Left renal pelvis (tissue), 4 donors: Measurements from ENCODE around the gene PLD5. TPM values are rescaled to one million over a fixed set of nuclear protein-coding genes. Genes with fewer than 3 reads are reported as not detected.
"Not testable (repeated sequence)": the region's sequence is repeated elsewhere in the genome, so short reads cannot be mapped to it uniquely, and the experiment has no call there.

Experiments
- DNase-seq, 4 donors: peaks; one replicate each; pipeline ENCODE4 v3.0.0-alpha.2; 2013; ENCODE audit warnings: low read depth in 4 of 4, low spot score in 3 of 4
- polyA plus RNA-seq, 4 donors: library from polyadenylated mRNA; unstranded; fragments of 120-200 nt; gene quantifications; one replicate each; pipeline ENCODE4 v1.2.1, GENCODE V29; 2013; ENCODE audit not compliant: insufficient read length in 4 of 4

The PLD5 gene
- polyA plus RNA-seq, 4 donors: 0.92 to 5.7 (median 1.5) TPM

- DNase-seq: not testable (repeated sequence)
Measured at GRCh38 chr1:242308681-242309080, 215.8 kb downstream of the PLD5 start.

DNA sequence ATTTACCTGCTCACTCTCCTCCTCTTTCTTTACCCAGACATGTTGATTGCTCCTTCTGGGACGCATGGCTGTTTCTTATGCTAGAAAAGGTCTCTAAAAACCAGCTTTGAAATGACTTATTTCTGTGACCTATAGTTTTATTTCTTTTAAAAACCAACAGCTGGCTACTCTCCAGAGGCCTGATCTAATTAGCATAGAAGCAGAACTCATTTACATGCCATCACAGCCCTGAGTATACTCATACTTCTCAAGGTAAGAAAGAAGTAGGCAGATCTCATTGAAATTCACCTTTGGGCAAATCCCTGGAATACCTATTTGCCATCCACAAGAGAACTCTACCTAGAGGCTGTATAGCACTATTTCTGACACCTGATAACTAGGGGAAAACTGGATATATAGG is 230.7 kb downstream of the PLD5 start:
- not testable (repeated sequence) for DNase-seq

- DNase-seq: not testable (repeated sequence)
Measured at GRCh38 chr1:242288067-242288466, 236.4 kb downstream of the PLD5 start.

- DNase-seq: not testable (repeated sequence)
Measured at GRCh38 chr1:242282758-242283485, 241.6 kb downstream of the PLD5 start.

- not testable (repeated sequence) for DNase-seq
Measured at GRCh38 chr1:242278406-242278805, 246.1 kb downstream of the PLD5 start.

- not testable (repeated sequence) for DNase-seq
Measured at GRCh38 chr1:242276769-242277168, 247.7 kb downstream of the PLD5 start.

- not testable (repeated sequence) for DNase-seq
Measured at GRCh38 chr1:242267004-242267403, 257.5 kb downstream of the PLD5 start.

DNA sequence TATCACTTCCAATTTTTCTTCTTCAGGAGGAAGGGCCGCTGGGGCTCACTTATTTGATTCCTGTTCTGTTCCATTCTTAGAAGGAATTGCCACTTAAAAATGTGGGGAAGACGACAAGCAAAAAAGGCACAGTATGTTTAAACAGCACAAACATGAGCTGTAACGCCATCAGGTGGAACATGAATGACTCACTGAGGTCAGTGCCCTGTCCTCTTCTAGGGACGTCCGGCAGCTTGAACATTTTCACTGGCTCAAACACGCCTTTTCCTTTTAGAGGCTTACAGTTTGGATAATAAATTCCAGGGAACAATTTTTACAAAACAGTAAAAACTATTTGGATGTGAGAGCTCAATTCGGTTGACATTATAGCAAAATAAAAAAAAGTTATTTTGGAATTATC is 260.1 kb downstream of the PLD5 start:
- DNase-seq: not testable (repeated sequence)

- DNase-seq: no peak
Measured at GRCh38 chr1:242245255-242245654, 279.2 kb downstream of the PLD5 start.

DNA sequence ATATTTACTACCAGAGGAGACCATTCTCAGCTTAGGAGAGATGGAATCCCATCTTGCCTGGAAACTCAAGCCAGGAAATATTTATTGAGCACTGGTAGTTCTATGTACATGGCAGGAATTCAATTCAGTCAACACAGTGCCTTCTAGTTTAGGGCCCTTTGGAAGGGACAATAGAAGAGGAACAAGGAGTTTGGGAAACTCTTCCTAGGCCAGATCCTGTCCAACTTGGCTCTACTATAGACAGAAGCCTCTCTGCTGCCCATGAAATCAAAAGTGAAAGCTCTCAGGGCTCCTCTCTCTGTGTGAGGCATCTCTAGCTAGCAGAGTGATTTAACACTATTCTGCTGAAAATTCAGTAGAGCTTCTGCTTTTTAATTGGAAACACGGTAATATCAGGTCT is 281.0 kb downstream of the PLD5 start:
- no peak for DNase-seq

GRCh38 chr1:242242983-242243382 is 281.5 kb downstream of the PLD5 start:
- DNase-seq: no peak

- no peak for DNase-seq
Measured at GRCh38 chr1:242241936-242242335, 282.6 kb downstream of the PLD5 start.

- no peak for DNase-seq
Measured at GRCh38 chr1:242240691-242241090, 283.8 kb downstream of the PLD5 start.

GRCh38 chr1:242240077-242240476 is 284.4 kb downstream of the PLD5 start:
- peak; percentile 18 to 39 (median 25) for DNase-seq

DNA sequence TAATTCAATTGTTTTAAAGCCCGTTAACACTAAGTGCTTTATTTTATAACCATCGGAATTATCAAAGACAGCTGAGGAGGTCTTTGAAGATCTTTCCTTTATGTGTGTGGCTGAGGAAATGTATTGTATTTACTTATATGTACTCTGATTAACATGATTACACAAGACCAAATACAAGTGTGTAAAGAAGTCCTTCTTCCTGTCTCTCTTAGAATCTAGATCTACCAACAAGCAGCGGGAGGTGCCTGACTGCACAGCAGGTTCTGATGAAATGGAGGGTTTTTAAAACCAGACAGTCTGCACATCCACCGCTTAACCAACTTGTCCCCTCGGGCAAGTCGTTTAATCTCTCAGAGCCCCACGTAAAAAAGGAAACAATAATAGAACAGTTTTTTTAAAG is 285.1 kb downstream of the PLD5 start:
- DNase-seq: no peak

- DNase-seq: no peak
Measured at GRCh38 chr1:242237051-242237450, 287.4 kb downstream of the PLD5 start.

GRCh38 chr1:242228991-242229390 is 295.5 kb downstream of the PLD5 start:
- no peak for DNase-seq

- DNase-seq: no peak
Measured at GRCh38 chr1:242225767-242226573, 298.5 kb downstream of the PLD5 start.

DNA sequence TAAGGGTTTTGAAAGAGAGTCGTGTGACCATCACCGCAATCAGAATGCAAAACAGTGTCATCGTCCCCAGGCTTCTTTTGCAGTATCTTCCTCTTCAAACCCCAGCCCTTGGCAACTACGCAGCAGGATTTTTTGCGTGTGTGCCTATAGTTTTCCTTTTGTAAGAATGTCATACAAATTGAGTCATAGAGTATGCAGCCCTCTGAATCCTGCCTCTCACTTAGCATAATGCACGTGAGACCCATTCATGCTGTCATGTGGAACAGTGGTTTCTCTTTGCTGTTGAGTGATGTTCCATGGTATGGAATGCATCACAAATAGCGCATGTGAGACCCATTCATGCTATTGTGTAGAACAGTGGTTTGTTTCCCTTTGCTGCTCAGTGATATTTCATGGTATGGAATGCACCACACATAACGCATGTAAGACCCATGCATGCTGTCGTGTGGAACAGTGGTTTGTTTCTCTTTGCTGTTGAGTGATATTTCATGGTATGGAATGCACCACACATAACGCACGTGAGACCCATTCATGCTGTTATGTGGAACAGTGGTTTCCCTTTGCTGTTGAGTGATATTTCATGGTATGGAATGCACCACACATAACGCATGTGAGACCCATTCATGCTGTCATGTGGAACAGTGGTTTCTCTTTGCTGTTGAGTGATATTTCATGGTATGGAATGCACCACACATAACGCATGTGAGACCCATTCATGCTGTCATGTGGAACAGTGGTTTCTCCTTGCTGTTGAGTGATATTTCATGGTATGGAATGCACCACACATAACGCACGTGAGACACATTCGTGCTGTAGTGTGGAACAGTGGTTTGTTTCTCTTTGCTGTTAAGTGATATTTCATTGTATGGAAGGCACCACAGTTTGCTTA is 299.4 kb downstream of the PLD5 start:
- not testable (repeated sequence) for DNase-seq

DNA sequence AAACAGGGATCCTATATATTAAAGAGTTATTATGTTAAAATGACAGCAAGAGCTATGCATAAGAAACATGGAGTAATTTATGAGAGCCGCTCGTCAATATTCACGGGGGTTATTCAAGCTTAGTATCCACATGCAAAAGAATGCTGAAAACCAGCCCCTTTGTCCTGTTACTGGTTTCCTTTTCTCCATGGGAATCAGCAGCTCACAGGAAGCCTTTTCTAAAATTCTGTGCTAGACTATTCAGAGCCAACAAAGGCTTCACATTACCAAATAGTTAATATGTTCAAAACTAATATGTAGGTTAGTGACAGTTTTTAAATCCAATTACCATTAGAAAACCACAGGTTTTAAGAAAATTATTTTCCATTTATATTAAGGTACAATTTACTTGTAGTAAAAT is 300.0 kb downstream of the PLD5 start:
- no peak for DNase-seq

DNA sequence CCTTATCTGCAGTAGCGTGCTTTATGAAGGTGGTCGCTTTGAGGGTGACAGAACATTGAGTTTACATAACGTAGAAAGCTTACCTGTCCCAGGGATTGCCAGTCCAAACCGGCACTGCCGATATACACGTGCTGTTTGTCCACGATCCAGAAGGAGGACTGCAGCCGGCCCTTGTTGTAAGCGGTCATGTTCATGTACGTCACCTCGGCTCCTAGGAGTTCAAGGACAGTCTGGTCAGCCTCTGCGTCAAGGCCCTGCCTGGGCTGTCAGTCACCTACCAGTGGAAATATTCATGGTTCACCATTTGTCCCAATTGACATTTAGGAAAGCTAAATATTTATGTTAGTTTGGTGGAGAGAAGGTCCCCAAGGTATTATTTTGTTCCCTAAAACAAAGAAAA is 304.6 kb downstream of the PLD5 start:
- DNase-seq: no peak
